H9 (cell line): ENCODE measurements around the gene DPYD. TPM values are rescaled to one million over a fixed set of nuclear protein-coding genes. Genes with fewer than 3 reads are reported as not detected.

Experiments used
- DNase-seq: peaks from one replicate; pipeline ENCODE4 v3.0.0-alpha.2; 2017
- H2AFZ ChIP-seq: one replicate; pipeline ENCODE4 v1.6.1; 2013; ENCODE audit warnings: mild to moderate bottlenecking, low read length, control low read depth, moderate library complexity
- H2AK5ac ChIP-seq: 2 replicates; pipeline ENCODE4 v1.6.1; 2013; ENCODE audit warnings: low read length, control low read depth, mixed read lengths; ENCODE audit not compliant: insufficient read length
- H2BK120ac ChIP-seq: one replicate; pipeline ENCODE4 v1.6.1; 2013; ENCODE audit warnings: low read depth, mild to moderate bottlenecking, low read length, control low read depth, inconsistent platforms; ENCODE audit not compliant: poor library complexity, severe bottlenecking
- H2BK12ac ChIP-seq: 2 replicates; pipeline ENCODE4 v1.6.1; 2013; ENCODE audit warnings: low read length, control low read depth, mixed read lengths, low read depth; ENCODE audit not compliant: insufficient read length
- H2BK15ac ChIP-seq: 2 replicates; pipeline ENCODE4 v1.6.1; 2013; ENCODE audit warnings: low read depth, low read length, control low read depth
- H2BK20ac ChIP-seq: one replicate; pipeline ENCODE4 v1.6.1; 2013; ENCODE audit warnings: low read depth, mild to moderate bottlenecking, low read length, control low read depth, inconsistent platforms; ENCODE audit not compliant: poor library complexity, severe bottlenecking
- H2BK5ac ChIP-seq: 2 replicates; pipeline ENCODE4 v1.6.1; 2013; ENCODE audit warnings: low read length, control low read depth, mixed read lengths; ENCODE audit not compliant: insufficient read length
- H3K14ac ChIP-seq: 2 replicates; pipeline ENCODE4 v1.6.1; 2013; ENCODE audit warnings: low read length, control low read depth; ENCODE audit not compliant: insufficient read depth
- H3K18ac ChIP-seq: 2 replicates; pipeline ENCODE4 v1.6.1; 2013; ENCODE audit warnings: low read depth, mild to moderate bottlenecking, mixed read lengths, low read length, control low read depth; ENCODE audit not compliant: insufficient read length
- H3K23ac ChIP-seq: 2 replicates; pipeline ENCODE4 v1.6.1; 2013; ENCODE audit warnings: low read length, control low read depth, mixed read lengths, low read depth; ENCODE audit not compliant: insufficient read length
- H3K23me2 ChIP-seq: 2 replicates; pipeline ENCODE4 v1.6.1; 2013; ENCODE audit warnings: low read depth, mild to moderate bottlenecking, mixed read lengths, low read length, control low read depth; ENCODE audit not compliant: insufficient read length, poor library complexity, severe bottlenecking
- H3K27ac ChIP-seq: 2 replicates; pipeline ENCODE4 v1.5.1; 2013; ENCODE audit warnings: low read length, control low read depth, mixed read lengths, low read depth; ENCODE audit not compliant: insufficient read length
- H3K27me3 ChIP-seq: 2 replicates; pipeline ENCODE4 v1.6.1; 2013; ENCODE audit warnings: low read length, control low read depth, inconsistent platforms; ENCODE audit not compliant: insufficient read depth
- H3K4ac ChIP-seq: 2 replicates; pipeline ENCODE4 v1.6.1; 2013; ENCODE audit warnings: low read depth, mild to moderate bottlenecking, control low read depth, inconsistent platforms, low read length, moderate library complexity
- H3K4me1 ChIP-seq: 2 replicates; pipeline ENCODE4 v1.6.1; 2013; ENCODE audit warnings: low read length, control low read depth, inconsistent platforms; ENCODE audit not compliant: insufficient read depth
- H3K4me2 ChIP-seq: 2 replicates; pipeline ENCODE4 v1.6.1; 2013; ENCODE audit warnings: low read length, control low read depth, mixed read lengths; ENCODE audit not compliant: insufficient read length, insufficient read depth
- H3K56ac ChIP-seq: 2 replicates; pipeline ENCODE4 v1.6.1; 2013; ENCODE audit warnings: low read depth, mild to moderate bottlenecking, mixed read lengths, low read length, control low read depth; ENCODE audit not compliant: insufficient read length
- H3K79me1 ChIP-seq: 2 replicates; pipeline ENCODE4 v1.6.1; 2013; ENCODE audit warnings: low read depth, mild to moderate bottlenecking, moderate library complexity, low read length, control low read depth, inconsistent platforms; ENCODE audit not compliant: insufficient read depth, poor library complexity, severe bottlenecking
- H3K79me2 ChIP-seq: 2 replicates; pipeline ENCODE4 v1.6.1; 2013; ENCODE audit warnings: low read length, control low read depth, inconsistent platforms; ENCODE audit not compliant: insufficient read depth
- H3K9ac ChIP-seq: 2 replicates; pipeline ENCODE4 v1.6.1; 2013; ENCODE audit warnings: low read length, control low read depth, mixed read lengths; ENCODE audit not compliant: insufficient read length; ENCODE audit errors: extremely low read depth
- H3K9me3 ChIP-seq: one replicate; pipeline ENCODE4 v1.6.1; 2013; ENCODE audit warnings: low read depth, low read length, inconsistent platforms; ENCODE audit not compliant: control insufficient read depth
- H3T11ph ChIP-seq: one replicate; pipeline ENCODE4 v1.6.1; 2013; ENCODE audit warnings: mild to moderate bottlenecking, low read length, control low read depth, inconsistent platforms
- H4K20me1 ChIP-seq: one replicate; pipeline ENCODE4 v1.6.1; 2013; ENCODE audit not compliant: control insufficient read depth, insufficient read length, insufficient read depth
- H4K5ac ChIP-seq: 2 replicates; pipeline ENCODE4 v1.6.1; 2013; ENCODE audit warnings: low read depth, mild to moderate bottlenecking, mixed read lengths, low read length, control low read depth; ENCODE audit not compliant: insufficient read length
- H4K8ac ChIP-seq: replicated peaks from 2 replicates; pipeline ENCODE4 v1.6.1; 2013; ENCODE audit warnings: low read length, control low read depth, mixed read lengths, low read depth; ENCODE audit not compliant: insufficient read length
- H4K91ac ChIP-seq: 2 replicates; pipeline ENCODE4 v1.6.1; 2013; ENCODE audit warnings: low read depth, mild to moderate bottlenecking, moderate library complexity, mixed read lengths, low read length, control low read depth; ENCODE audit not compliant: insufficient read length
- H3K27ac Mint-ChIP-seq, 3 experiments: 2 replicates in 2 of 3; 3 replicates in 1 of 3; pipeline ENCODE4 v1.8.0; 2020 to 2021; ENCODE audit warnings: mixed read lengths in 3 of 3, mild to moderate bottlenecking in 1 of 3, moderate library complexity in 1 of 3
- H3K27me3 Mint-ChIP-seq: 2 replicates; pipeline ENCODE4 v1.8.0; 2021; ENCODE audit warnings: low read depth, mild to moderate bottlenecking, moderate library complexity, mixed read lengths
- H3K36me3 Mint-ChIP-seq, 3 experiments: 2 replicates in 2 of 3; 3 replicates in 1 of 3; pipeline ENCODE4 v1.8.0; 2020 to 2021; ENCODE audit warnings: low read depth in 3 of 3, mixed read lengths in 3 of 3; ENCODE audit not compliant: insufficient read depth in 1 of 3
- H3K4me1 Mint-ChIP-seq, 2 experiments: 2 replicates each; pipeline ENCODE4 v1.8.0; 2020; ENCODE audit warnings: mixed read lengths in 2 of 2
- H3K4me3 Mint-ChIP-seq, 2 experiments: 2 replicates in 1 of 2; 3 replicates in 1 of 2; pipeline ENCODE4 v1.8.0; 2020 to 2021; ENCODE audit warnings: mild to moderate bottlenecking in 2 of 2, mixed read lengths in 2 of 2, moderate library complexity in 1 of 2
- H3K9me3 Mint-ChIP-seq, 2 experiments: 2 replicates in 1 of 2; 3 replicates in 1 of 2; pipeline ENCODE4 v1.8.0; 2020; ENCODE audit warnings: mild to moderate bottlenecking in 2 of 2, mixed read lengths in 2 of 2, moderate library complexity in 1 of 2
- CTCF ChIP-seq: fragments of 200-600 bp; sonication (generic); conservative IDR thresholded peaks from 3 replicates; pipeline ENCODE4 v1.8.0; 2021; ENCODE audit warnings: antibody characterized with exemption, mild to moderate bottlenecking
- WGBS: extraction: QIAGEN DNeasy Blood & Tissue Kit; methylation state at CpG from one replicate; pipeline ENCODE4 v1.1.7; 2013; ENCODE audit warnings: missing lambda C conversion rate, low lambda C conversion rate, mixed read lengths; ENCODE audit not compliant: insufficient read length; ENCODE audit errors: extremely low coverage; 5-methylcytosine and 5-hydroxymethylcytosine counted together
- total RNA-seq: library from RNA; stranded (reverse); gene quantifications from 2 replicates; pipeline ENCODE4 v1.2.1, GENCODE V29; 2021

Gene DPYD
- total RNA-seq, 1 experiment from 2014 or later = 0.37 TPM

- Histone ChIP-seq H3K79me1 (no peaks in the 10 kb centered on the region), H2BK5ac (no peak overlapping the region), H2AFZ (no peak overlapping the region), H3K4me2 (no peak overlapping the region), H3K27ac (no peak overlapping the region), H2BK15ac (no peak overlapping the region), H3K56ac (no peak overlapping the region), H3K23me2 (no peaks in the 10 kb centered on the region), H3K9me3 (no peaks in the 10 kb centered on the region), H4K5ac (no peak overlapping the region), H3K4ac (no peak overlapping the region), H3K9ac (no peak overlapping the region), H3K23ac (no peak overlapping the region), H3K79me2 (no peaks in the 10 kb centered on the region), H2AK5ac (no peak overlapping the region), H3T11ph (no peak overlapping the region), H3K14ac (no peak overlapping the region), H2BK12ac (no peak overlapping the region), H2BK120ac (no peak overlapping the region), H4K8ac (no peak overlapping the region), H3K18ac (no peak overlapping the region), H3K27me3 (no peaks in the 10 kb centered on the region), H3K4me1 (no peaks in the 10 kb centered on the region), H2BK20ac (no peak overlapping the region), H4K91ac (no peak overlapping the region), H4K20me1 (no peaks in the 10 kb centered on the region)
- no peak for DNase-seq
- no CpG with 5 or more reads among the region's 2 CpGs for WGBS
- Mint-ChIP-seq H3K36me3 (no peaks in the 10 kb centered on the region), H3K27ac (no peak overlapping the region), H3K27me3 (no peaks in the 10 kb centered on the region), H3K4me3 (no peak overlapping the region), H3K9me3 (peaks cover 2 to 5% of the 10 kb centered on the region in 2 experiments; a peak in 3 of 5 replicates), H3K4me1 (no peaks in the 10 kb centered on the region)
- TF ChIP-seq CTCF = no peak
Measured at GRCh38 chr1:97167246-97167645, 753.6 kb downstream of the DPYD start.
